HL-60 (cell line): ENCODE measurements around the gene OTOF.
"Not testable (repeated sequence)": the region's sequence is repeated elsewhere in the genome, so short reads cannot be mapped to it uniquely, and the experiment has no call there.

Experiments
- DNase-seq, 2 experiments: peaks; one replicate each; pipeline ENCODE4 v3.0.0-alpha.2; 2010 to 2020; ENCODE audit warnings: low read depth in 1 of 2, low spot score in 1 of 2
- H3K27ac ChIP-seq: fragments of 250-450 bp; sonication (Bioruptor Pico); replicated peaks from 2 replicates; pipeline ENCODE4 v1.5.1; 2020; ENCODE audit warnings: mild to moderate bottlenecking, moderate library complexity
- H3K27me3 ChIP-seq: fragments of 250-450 bp; sonication (Bioruptor Pico); 2 replicates; pipeline ENCODE4 v1.5.1; 2021; ENCODE audit warnings: mild to moderate bottlenecking, moderate library complexity; ENCODE audit not compliant: insufficient read depth, poor library complexity, severe bottlenecking
- H3K4me3 ChIP-seq: replicated peaks from 2 replicates; pipeline ENCODE4 v1.5.1; 2011; ENCODE audit warnings: mild to moderate bottlenecking, control low read depth, low read length; ENCODE audit not compliant: insufficient read depth
- CTCF ChIP-seq: IDR thresholded peaks from one replicate; pipeline ENCODE4 v1.5.1; 2011; ENCODE audit warnings: low read length, control low read depth, inconsistent platforms; ENCODE audit not compliant: insufficient read depth
- GABPA ChIP-seq: IDR thresholded peaks from 2 replicates; pipeline ENCODE4 v1.6.1; 2012; ENCODE audit warnings: low read depth
- POLR2AphosphoS5 ChIP-seq: IDR thresholded peaks from 2 replicates; pipeline ENCODE4 v1.6.1; 2012; ENCODE audit warnings: low read depth
- REST ChIP-seq: IDR thresholded peaks from 2 replicates; pipeline ENCODE4 v1.6.1; 2012; ENCODE audit warnings: low read depth; ENCODE audit not compliant: insufficient replicate concordance
- SPI1 ChIP-seq: IDR thresholded peaks from 2 replicates; pipeline ENCODE4 v1.6.1; 2012; ENCODE audit warnings: low read depth, mild to moderate bottlenecking, borderline replicate concordance

Gene OTOF

GRCh38 chr2:26470601-26471260 lies 7.2 kb downstream of the OTOF start:
- TF ChIP-seq POLR2AphosphoS5 (no peak), GABPA (no peak), REST (no peak), CTCF (no peak), SPI1 (no peak)
- Histone ChIP-seq H3K27ac (no peak overlapping the region), H3K27me3 (no peaks in the 10 kb centered on the region), H3K4me3 (no peak overlapping the region)
- DNase-seq, result no peak

GRCh38 chr2:26469955-26470354 lies 8.0 kb downstream of the OTOF start:
- Histone ChIP-seq H3K27me3 (no peaks in the 10 kb centered on the region), H3K27ac (no peak overlapping the region), H3K4me3 (no peak overlapping the region)
- TF ChIP-seq SPI1 (no peak), GABPA (no peak), REST (no peak), CTCF (no peak), POLR2AphosphoS5 (no peak)
- DNase-seq, result no peak

GRCh38 chr2:26469092-26469710 lies 8.7 kb downstream of the OTOF start:
- Histone ChIP-seq H3K27me3 (no peaks in the 10 kb centered on the region), H3K27ac (no peak overlapping the region), H3K4me3 (no peak overlapping the region)
- TF ChIP-seq CTCF (peak; percentile 75), POLR2AphosphoS5 (no peak)
- DNase-seq, result peak; percentile 61 to 84

DNA sequence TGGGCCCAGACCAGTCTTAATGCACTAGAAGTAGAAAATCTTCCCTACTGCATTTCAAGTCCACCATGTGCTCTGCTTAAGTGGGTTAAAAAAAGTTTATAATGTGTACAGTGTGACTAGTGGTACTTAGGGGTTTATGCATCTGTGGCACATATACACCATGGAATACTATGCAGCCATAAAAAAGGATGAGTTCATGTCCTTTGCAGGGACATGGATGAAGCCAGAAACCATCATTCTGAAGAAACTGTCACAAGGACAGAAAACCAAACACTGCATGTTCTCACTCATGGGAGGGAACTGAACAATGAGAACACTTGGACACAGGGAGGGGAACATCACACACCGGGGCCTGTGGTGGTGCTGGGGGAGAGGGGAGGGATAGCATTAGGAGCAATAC lies 9.4 kb downstream of the OTOF start:
- H3K27me3 ChIP-seq, H3K27ac ChIP-seq, H3K4me3 ChIP-seq, DNase-seq: not testable (repeated sequence)
